Measurements from ENCODE around the gene KCNG2. TPM values are rescaled to one million over a fixed set of nuclear protein-coding genes. Genes with fewer than 3 reads are reported as not detected.

KCNG2 gene
- total and polyA plus RNA-seq, 3 experiments from 2014 or later = not detected

DNA sequence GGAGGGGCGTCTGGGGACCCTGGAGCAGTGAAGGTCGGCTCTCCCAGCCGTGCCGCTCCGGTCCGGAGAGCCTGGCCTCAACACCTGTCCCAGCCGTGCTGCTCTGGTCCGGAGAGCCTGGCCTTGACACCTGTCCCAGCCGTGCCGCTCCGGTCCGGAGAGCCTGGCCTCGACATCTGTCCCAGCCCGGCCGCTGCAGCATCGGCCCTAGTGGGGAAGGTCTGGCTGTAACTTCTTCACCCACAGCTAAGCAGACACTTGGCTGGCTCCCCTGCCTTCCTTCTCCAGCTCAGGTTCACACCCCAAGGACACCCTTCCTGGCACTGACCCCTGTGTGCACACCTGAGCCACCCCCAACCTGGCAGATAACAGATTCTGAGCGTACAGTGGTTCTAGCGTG lies 4.6 kb downstream of the KCNG2 start:
- no peaks in the 10 kb centered on the region for H3K9me3 ChIP-seq (ENCODE audit: low read length)
- no peak overlapping the region for H3K27ac Mint-ChIP-seq
- H3K4me3 Mint-ChIP-seq = no peak overlapping the region
- H3K4me1 ChIP-seq (ENCODE audit: insufficient read depth, low read length) = no peaks in the 10 kb centered on the region
- H3K9me3 Mint-ChIP-seq = peaks cover 0 to 1% (median 0%) of the 10 kb centered on the region in 5 donors
- no peak overlapping the region for H3K4me3 ChIP-seq (ENCODE audit: low read length)
- H3K36me3 ChIP-seq (ENCODE audit: insufficient read depth, low read length) = no peaks in the 10 kb centered on the region
- peaks cover 11% of the 10 kb centered on the region for H3K27me3 ChIP-seq (ENCODE audit: insufficient read depth, low read length, poor library complexity, severe bottlenecking)
- H3K36me3 Mint-ChIP-seq = peaks cover 0 to 3% (median 0%) of the 10 kb centered on the region in 3 donors
- peak in 1 of 5 donors; percentile 26 for DNase-seq
- ChIA-PET CTCF (no interaction called here), POLR2A (no interaction called here)
- peaks cover 23 to 25% of the 10 kb centered on the region in 2 donors for H3K27me3 Mint-ChIP-seq
- peaks cover 11 to 32% (median 19%) of the 10 kb centered on the region in 3 donors for H3K4me1 Mint-ChIP-seq
- no peak overlapping the region for H3K27ac ChIP-seq (ENCODE audit: low read depth, low read length)

DNA sequence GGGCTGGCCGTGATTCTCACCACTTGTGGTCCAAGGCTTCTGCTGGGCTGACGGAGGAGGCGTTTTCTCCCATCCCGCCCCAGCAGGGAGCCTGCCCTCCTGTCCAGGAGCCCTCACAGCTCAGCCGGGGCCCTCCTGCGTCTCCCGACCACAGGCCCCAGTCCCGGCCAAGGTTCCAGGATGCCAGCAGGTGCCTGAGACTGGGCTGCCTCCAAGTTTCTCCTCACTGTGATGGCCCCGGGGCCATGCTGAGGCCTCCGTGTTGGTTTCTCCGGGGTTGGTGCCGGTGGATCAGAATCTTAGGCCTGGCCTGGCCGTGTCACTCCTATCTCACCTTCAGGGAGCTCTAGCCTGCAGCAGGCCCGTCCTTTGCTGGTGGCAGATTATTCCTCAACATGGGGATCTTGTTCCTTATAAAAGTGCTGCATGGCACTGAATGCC lies 5.9 kb downstream of the KCNG2 start:
- DNase-seq = peak in 1 of 5 donors; percentile 17
- H3K36me3 ChIP-seq (ENCODE audit: insufficient read depth, low read length) = no peaks in the 10 kb centered on the region
- Mint-ChIP-seq H3K4me3 (no peak overlapping the region), H3K9me3 (no peaks in the 10 kb centered on the region), H3K36me3 (no peaks in the 10 kb centered on the region), H3K4me1 (peaks cover 9 to 30% (median 16%) of the 10 kb centered on the region in 3 donors), H3K27me3 (peaks cover 22% of the 10 kb centered on the region in 2 donors), H3K27ac (no peak overlapping the region)
- H3K4me1 ChIP-seq (ENCODE audit: insufficient read depth, low read length) = no peaks in the 10 kb centered on the region
- peaks cover 11% of the 10 kb centered on the region for H3K27me3 ChIP-seq (ENCODE audit: insufficient read depth, low read length, poor library complexity, severe bottlenecking)
- no peak overlapping the region for H3K4me3 ChIP-seq (ENCODE audit: low read length)
- ChIA-PET CTCF (no interaction called here), POLR2A (no interaction called here)
- no peaks in the 10 kb centered on the region for H3K9me3 ChIP-seq (ENCODE audit: low read length)
- no peak overlapping the region for H3K27ac ChIP-seq (ENCODE audit: low read depth, low read length)

- Histone ChIP-seq H3K9me3 (ENCODE audit: low read length) (no peaks in the 10 kb centered on the region), H3K27ac (ENCODE audit: low read depth, low read length) (no peak overlapping the region), H3K4me3 (ENCODE audit: low read length) (no peak overlapping the region), H3K27me3 (ENCODE audit: insufficient read depth, low read length, poor library complexity, severe bottlenecking) (peaks cover 5% of the 10 kb centered on the region), H3K36me3 (ENCODE audit: insufficient read depth, low read length) (no peaks in the 10 kb centered on the region), H3K4me1 (ENCODE audit: insufficient read depth, low read length) (no peaks in the 10 kb centered on the region)
- peak in 2 of 5 donors; percentile 15 to 32 for DNase-seq
- CTCF ChIA-PET = no interaction called here
- no peaks in the 10 kb centered on the region for H3K9me3 Mint-ChIP-seq
- H3K4me3 Mint-ChIP-seq = peak overlapping the region in 1 of 7 donors; percentile 3
- H3K36me3 Mint-ChIP-seq = no peaks in the 10 kb centered on the region
- peaks cover 9 to 25% (median 15%) of the 10 kb centered on the region in 3 donors for H3K4me1 Mint-ChIP-seq
- H3K27ac Mint-ChIP-seq = peak overlapping the region in 1 of 8 donors; percentile 38
- peaks cover 18 to 21% of the 10 kb centered on the region in 2 donors for H3K27me3 Mint-ChIP-seq
- POLR2A ChIA-PET = no interaction called here
Measured at GRCh38 chr18:79804130-79804787, 6.5 kb downstream of the KCNG2 start.

DNA sequence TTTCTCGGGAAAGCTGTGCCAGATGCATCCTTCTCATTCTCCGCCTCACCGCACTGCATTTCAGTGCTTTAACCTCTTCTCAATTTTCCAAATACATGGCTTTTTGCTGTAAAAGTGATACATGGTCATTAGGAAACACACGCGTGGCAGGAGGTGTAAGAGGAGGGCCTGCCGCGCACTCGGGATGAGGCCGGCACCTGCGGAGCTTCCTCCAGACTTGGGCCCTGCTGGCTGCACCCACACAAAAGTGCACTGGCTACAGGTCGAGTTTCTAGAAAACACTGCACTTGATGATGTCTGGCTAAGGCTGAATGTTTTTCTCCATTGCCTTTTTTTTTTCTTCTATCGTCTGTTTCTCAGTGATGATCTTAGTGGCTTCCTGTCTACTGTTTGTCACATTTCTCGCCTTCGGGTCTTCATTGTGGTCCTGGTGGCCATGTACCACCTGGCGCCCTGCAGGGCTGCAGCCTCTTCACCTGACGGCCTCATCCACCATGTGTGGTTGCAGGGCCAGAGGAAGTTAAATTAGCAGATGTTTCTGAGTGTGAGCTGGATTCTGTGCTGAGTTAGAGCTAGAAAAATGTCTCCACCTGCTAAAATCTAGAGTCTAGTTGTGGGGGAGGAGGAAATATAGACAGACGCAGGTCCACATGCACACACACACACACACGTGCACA lies 7.6 kb downstream of the KCNG2 start:
- H3K36me3 Mint-ChIP-seq = no peaks in the 10 kb centered on the region
- ChIA-PET CTCF (no interaction called here), POLR2A (no interaction called here)
- H3K4me1 ChIP-seq (ENCODE audit: insufficient read depth, low read length) = no peaks in the 10 kb centered on the region
- no peaks in the 10 kb centered on the region for H3K27me3 ChIP-seq (ENCODE audit: insufficient read depth, low read length, poor library complexity, severe bottlenecking)
- peak overlapping the region in 4 of 8 donors; percentile 25 to 62 (median 46) for H3K27ac Mint-ChIP-seq
- no peaks in the 10 kb centered on the region for H3K36me3 ChIP-seq (ENCODE audit: insufficient read depth, low read length)
- peaks cover 11 to 12% of the 10 kb centered on the region in 2 donors for H3K27me3 Mint-ChIP-seq
- H3K9me3 ChIP-seq (ENCODE audit: low read length) = no peaks in the 10 kb centered on the region
- H3K4me3 ChIP-seq (ENCODE audit: low read length) = no peak overlapping the region
- H3K4me1 Mint-ChIP-seq = peaks cover 9 to 17% (median 11%) of the 10 kb centered on the region in 3 donors
- DNase-seq = peak in 1 of 5 donors; percentile 18
- peak overlapping the region in 1 of 7 donors; percentile 11 for H3K4me3 Mint-ChIP-seq
- no peaks in the 10 kb centered on the region for H3K9me3 Mint-ChIP-seq
- H3K27ac ChIP-seq (ENCODE audit: low read depth, low read length) = no peak overlapping the region

DNA sequence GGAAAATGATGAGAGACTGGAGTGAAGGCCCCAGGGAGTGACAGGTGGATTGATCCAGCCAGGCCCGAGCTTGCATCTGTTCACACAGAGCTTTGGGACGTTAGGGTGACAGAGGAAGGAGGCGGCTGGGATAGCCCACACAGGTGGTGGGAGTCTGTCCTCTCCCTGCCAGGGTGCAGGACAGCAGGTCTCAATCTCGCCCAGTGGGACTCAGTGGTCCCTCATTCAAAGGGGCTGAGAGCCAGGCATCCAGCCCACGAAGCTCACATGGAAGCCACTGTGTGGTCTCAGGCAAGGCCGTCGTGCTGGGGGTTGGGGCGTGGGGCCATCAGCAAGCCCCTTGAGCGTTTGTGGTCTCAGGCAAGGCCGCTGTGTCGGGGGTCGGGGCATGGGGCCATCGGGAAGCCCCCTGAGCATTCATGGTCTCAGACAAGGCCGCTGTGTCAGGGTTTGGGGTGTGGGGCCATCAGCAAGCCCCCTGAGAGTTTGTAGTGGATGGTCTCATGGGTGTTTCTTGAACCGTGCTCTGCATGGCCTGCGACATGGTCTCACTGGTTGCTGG lies 8.3 kb downstream of the KCNG2 start:
- no peaks in the 10 kb centered on the region for H3K4me1 ChIP-seq (ENCODE audit: insufficient read depth, low read length)
- H3K27ac Mint-ChIP-seq = peak overlapping the region in 2 of 8 donors; percentile 10 to 55
- no peak overlapping the region for H3K4me3 ChIP-seq (ENCODE audit: low read length)
- no peaks in the 10 kb centered on the region for H3K36me3 Mint-ChIP-seq
- no peak for DNase-seq
- no peak overlapping the region for H3K4me3 Mint-ChIP-seq
- H3K27ac ChIP-seq (ENCODE audit: low read depth, low read length) = no peak overlapping the region
- ChIA-PET CTCF (no interaction called here), POLR2A (interaction anchor here (0.8 kb wide), 1 partner anchor 240 kb away, joined by 3 read pairs; no protein-coding TSS in a partner anchor)
- H3K4me1 Mint-ChIP-seq = peaks cover 9 to 17% (median 11%) of the 10 kb centered on the region in 3 donors
- H3K9me3 ChIP-seq (ENCODE audit: low read length) = no peaks in the 10 kb centered on the region
- H3K27me3 ChIP-seq (ENCODE audit: insufficient read depth, low read length, poor library complexity, severe bottlenecking) = no peaks in the 10 kb centered on the region
- peaks cover 10 to 16% of the 10 kb centered on the region in 2 donors for H3K27me3 Mint-ChIP-seq
- no peaks in the 10 kb centered on the region for H3K36me3 ChIP-seq (ENCODE audit: insufficient read depth, low read length)
- H3K9me3 Mint-ChIP-seq = no peaks in the 10 kb centered on the region

- Histone ChIP-seq H3K36me3 (ENCODE audit: insufficient read depth, low read length) (no peaks in the 10 kb centered on the region), H3K4me1 (ENCODE audit: insufficient read depth, low read length) (no peaks in the 10 kb centered on the region), H3K27me3 (ENCODE audit: insufficient read depth, low read length, poor library complexity, severe bottlenecking) (no peaks in the 10 kb centered on the region), H3K9me3 (ENCODE audit: low read length) (no peaks in the 10 kb centered on the region), H3K27ac (ENCODE audit: low read depth, low read length) (no peak overlapping the region), H3K4me3 (ENCODE audit: low read length) (no peak overlapping the region)
- POLR2A ChIA-PET = interaction anchor here (0.8 kb wide), 1 partner anchor 241 kb away, joined by 3 read pairs; no protein-coding TSS in a partner anchor
- Mint-ChIP-seq H3K4me3 (no peak overlapping the region), H3K4me1 (peaks cover 9 to 17% (median 11%) of the 10 kb centered on the region in 3 donors), H3K27ac (no peak overlapping the region), H3K27me3 (peaks cover 4 to 21% of the 10 kb centered on the region in 2 donors), H3K9me3 (no peaks in the 10 kb centered on the region), H3K36me3 (no peaks in the 10 kb centered on the region)
- CTCF ChIA-PET = no interaction called here
- DNase-seq = no peak
Measured at GRCh38 chr18:79806976-79807841, 9.5 kb downstream of the KCNG2 start.

DNA sequence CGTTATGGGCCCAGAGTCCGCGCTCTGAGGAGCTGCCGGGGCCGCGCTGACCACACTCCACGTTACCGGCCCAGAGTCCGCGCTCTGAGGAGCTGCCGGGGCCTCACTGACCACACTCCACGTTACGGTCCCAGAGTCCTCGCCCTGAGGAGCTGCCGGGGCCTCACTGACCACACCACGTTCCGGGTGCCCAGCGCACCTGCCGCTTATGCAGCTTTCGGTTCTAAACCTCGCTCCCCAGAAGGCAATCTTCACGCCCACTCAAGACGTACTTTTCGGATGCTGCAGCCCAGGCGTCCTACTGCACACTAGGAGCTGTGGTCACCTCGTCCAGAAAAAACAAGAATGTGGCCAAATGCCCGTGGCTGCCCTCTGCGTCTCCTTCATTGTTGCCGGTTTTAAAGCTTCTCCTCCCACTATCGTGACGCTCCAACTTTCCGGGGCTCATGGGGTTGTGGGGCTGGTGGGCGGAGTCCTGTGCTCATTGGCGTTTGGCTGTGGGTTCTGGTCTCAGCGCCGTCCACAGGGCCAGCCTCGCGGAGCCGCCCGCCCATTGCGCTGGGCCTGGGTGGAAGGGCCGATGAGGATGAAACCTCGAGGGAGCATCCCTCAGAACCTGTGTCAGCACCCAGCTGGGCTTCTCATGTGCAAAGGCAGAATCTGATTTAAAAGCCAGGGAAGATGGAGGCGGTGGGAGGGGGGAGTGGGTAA lies 11.9 kb downstream of the KCNG2 start:
- no peak for DNase-seq
- Histone ChIP-seq H3K9me3 (ENCODE audit: low read length) (no peaks in the 10 kb centered on the region), H3K36me3 (ENCODE audit: insufficient read depth, low read length) (no peaks in the 10 kb centered on the region), H3K4me3 (ENCODE audit: low read length) (no peak overlapping the region), H3K27me3 (ENCODE audit: insufficient read depth, low read length, poor library complexity, severe bottlenecking) (no peaks in the 10 kb centered on the region), H3K27ac (ENCODE audit: low read depth, low read length) (no peak overlapping the region), H3K4me1 (ENCODE audit: insufficient read depth, low read length) (no peaks in the 10 kb centered on the region)
- Mint-ChIP-seq H3K27ac (no peak overlapping the region), H3K36me3 (no peaks in the 10 kb centered on the region), H3K27me3 (peaks cover 4 to 32% of the 10 kb centered on the region in 2 donors), H3K4me1 (peaks cover 9 to 12% (median 11%) of the 10 kb centered on the region in 3 donors), H3K4me3 (no peak overlapping the region), H3K9me3 (no peaks in the 10 kb centered on the region)
- POLR2A ChIA-PET = no interaction called here
- CTCF ChIA-PET = no interaction called here
